Posterior vena cava (tissue), 2 donors: ENCODE data around the gene ATL1. TPM values are rescaled to one million over a fixed set of nuclear protein-coding genes. Genes with fewer than 3 reads are reported as not detected.

Experiments used
- DNase-seq: peaks from one replicate; pipeline ENCODE4 v3.0.0-alpha.2; 2020; ENCODE audit warnings: low spot score
- intact Hi-C, 2 donors: fragments of 100-400 bp; cut with DNase I; formaldehyde crosslinking; loops; one replicate each; pipeline versions ENCODE4 v1.14.1 to v1.14.2; 2022 to 2023
- long read RNA-seq, 2 donors: library from polyadenylated mRNA; unstranded; transcript quantifications; one replicate each; pipeline ENCODE4 v2.0.0, GENCODE V29; 2020 to 2021
- total RNA-seq, 2 donors: library from RNA; stranded (reverse); fragmentation: NEBNext Ultra II Directional; extraction: Animal tissue kit (Norgen Biotek cat#: 25700); gene quantifications; one replicate each; pipeline ENCODE4 v1.2.1, GENCODE V29; 2021
- donor health status: DM: yes; HTN: yes; CAD: no.
- donor health status: DM: yes; HTN: yes; CAD: no.

ATL1 gene
- total RNA-seq: 10 to 100 TPM; 13.3 to 16.0 TPM
- long read RNA-seq, donor 1, partial matches to known transcripts: 1 of 2 reads
- long read RNA-seq, donor 1, other reads (novel, unspliced or antisense): 1 of 2 reads
- long read RNA-seq, donor 2, partial matches to known transcripts: 24 of 28 reads
- long read RNA-seq, donor 2, other reads (novel, unspliced or antisense): 4 of 28 reads

DNA sequence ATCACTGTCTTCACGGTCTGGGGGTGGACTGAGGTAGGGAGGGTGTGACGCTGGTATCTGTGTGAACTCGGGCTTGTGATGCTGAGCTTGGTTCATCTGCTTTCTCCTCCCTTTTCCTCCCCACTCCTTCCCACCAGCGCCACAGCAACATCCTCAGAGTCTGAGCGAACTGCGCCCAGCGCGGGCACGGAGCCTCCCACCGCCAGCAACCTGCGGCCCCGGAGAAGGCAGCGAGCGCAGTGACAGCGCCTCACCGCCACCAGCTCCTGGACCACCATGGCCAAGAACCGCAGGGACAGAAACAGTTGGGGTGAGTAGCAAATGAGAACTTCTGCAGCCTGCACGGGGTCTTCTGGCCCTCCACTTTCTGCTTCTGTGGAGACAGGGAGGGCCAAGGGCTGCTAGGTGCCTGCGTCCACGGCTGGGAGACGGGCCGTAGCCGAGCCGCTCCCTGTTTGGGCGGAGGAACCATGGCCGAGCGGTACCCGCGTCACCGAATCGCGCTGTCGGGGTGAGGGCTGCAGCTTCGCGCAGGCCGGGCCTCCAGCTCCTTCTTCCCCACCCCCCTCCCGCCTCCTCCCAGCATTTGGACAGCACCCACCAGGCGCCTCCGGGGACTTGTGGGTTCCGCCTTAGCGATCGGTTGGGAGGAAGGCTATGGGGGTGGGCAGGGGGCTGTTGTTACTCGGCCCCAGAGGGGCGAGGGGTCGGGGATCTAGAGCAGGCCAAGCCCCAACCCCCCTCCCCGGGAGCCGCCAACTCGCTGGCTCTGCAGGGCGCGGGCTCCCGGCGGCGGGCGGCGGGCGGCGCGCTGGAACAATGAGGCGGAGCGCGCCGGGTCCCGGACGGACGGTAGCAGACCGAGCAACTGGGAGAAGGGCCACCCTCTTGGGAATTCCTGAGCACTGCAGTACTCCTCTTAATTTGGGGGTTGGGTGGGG lies at the start of gene ATL1:
Gene ATL1, plus strand, starts transcription at position 156 of the 941 bp plus-strand sequence. Its CDS starts 121 bp downstream, at position 277.
- intact Hi-C loops: no loop called here
- peak; percentile 94 for DNase-seq

DNA sequence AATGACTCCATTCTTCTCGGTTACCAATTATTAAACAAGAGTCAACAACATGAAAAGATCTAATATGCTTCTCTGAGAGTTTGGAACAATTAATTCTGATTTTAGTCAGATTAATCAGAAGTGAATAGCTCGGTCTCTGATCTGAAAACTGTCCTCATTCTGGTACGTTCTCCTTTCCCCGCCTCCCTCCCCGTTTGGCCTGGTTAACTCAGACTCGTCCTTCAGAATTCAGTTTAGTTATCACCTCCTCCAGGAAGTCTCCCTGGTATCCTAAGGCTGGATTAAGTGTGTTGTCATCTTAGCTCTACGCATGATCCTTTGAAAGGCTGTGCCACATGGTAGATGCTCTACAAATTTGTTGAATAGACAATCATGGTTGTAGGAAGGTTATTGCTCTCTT lies 49.8 kb upstream of the ATL1 start:
- intact Hi-C loops: no loop called here

DNA sequence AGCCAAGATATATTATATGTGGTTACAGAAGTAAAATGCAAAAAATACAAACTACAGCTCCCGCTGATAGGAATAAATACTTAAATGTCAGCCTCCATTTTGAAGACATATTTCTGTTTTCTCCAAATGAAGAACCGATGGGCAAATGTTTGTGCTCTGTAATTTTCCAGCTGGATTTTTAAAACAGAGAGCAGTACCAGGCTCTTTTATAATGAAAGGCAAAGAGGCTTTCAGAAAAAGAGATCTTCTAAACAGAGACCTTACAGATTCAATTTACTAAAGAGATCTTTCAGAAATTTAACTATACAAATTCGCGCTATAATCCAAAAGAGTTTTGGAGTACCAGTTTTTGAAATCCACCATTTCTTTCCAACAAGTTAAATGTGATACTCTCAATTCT lies 47.5 kb upstream of the ATL1 start:
- intact Hi-C loops: no loop called here
- DNase-seq: no peak

More for the DNA sequence above, 49.8 kb upstream of the ATL1 start:
- DNase-seq: no peak

DNA sequence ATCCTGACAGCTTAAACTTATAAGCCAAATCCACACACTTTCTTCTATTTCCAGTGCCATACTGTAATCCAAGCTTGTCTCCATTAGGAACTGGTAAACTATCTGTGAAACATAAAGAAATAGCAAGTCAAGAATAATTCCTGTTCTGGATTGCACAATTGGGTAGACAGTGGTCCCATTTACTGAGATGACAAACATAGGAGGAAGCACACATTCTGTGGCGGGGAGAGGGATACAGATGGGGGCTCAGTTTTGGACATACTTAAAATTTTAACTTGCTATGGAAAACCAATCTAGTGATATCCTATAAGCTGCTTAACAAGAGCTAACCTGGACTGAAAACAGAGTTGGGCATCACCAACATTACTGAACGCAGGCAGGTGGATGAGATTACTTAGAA lies 43.9 kb upstream of the ATL1 start:
- DNase-seq: no peak
- intact Hi-C loops: no loop called here

DNA sequence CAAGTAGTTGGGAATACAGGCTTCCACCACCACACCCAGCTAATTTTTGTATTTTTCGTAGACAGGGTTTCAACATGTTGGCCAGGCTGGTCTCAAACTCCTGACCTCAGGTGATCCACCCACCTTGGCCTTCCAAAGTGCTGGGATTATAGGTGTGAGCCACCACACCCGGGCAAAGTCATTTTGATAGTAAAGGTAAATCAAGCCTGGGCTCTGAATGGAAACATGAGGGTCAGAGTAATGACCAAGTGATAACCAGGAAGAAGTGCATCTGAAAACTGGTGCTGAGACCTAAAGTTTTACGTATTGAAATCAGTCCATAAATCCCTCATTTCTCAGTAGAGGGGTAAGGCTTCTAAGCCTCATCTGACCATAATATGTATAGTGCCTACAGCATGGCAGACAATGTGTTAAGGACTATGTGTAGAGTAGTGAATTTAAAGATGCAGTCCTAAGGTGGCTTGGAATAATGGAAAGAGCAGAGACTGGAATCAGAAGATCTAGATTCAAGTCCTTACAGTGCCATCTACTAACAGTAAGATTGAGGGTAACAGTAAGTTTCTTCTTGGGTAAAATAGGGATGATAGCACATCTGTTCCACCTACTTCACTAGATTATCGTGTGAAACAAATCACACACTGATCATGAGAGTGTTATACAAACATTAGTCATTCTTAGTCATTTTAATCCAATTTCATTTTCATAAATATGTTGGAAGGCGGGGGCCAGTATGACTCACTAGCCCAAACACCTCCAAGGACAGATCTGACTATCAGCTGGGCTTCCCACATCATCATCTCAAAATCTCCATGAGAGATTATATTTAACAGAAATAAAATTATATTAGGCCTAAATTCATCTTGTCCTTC lies 38.8 kb upstream of the ATL1 start:
- no peak for DNase-seq
- intact Hi-C loops: no loop called here

DNA sequence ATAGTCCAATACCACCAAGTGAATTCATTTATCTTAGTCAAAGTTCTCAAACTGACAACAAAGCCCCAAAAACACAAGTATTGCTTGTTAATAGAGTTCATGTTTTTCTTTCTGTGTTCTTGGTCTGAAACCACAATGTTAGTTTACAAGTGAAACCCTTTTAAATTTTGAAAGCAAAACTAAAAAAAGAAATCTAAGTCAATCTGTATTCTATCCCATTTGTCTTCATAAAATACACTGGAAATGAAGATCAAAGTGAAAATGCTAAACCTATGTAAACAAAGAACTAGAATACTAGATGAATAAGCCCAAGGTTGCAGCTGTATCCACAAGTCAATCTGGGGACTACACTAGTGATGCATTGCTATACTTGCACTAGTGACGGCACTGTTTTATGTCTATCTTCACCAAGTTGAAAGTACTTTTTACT lies 38.0 kb upstream of the ATL1 start:
- no peak for DNase-seq
- intact Hi-C loops: no loop called here

DNA sequence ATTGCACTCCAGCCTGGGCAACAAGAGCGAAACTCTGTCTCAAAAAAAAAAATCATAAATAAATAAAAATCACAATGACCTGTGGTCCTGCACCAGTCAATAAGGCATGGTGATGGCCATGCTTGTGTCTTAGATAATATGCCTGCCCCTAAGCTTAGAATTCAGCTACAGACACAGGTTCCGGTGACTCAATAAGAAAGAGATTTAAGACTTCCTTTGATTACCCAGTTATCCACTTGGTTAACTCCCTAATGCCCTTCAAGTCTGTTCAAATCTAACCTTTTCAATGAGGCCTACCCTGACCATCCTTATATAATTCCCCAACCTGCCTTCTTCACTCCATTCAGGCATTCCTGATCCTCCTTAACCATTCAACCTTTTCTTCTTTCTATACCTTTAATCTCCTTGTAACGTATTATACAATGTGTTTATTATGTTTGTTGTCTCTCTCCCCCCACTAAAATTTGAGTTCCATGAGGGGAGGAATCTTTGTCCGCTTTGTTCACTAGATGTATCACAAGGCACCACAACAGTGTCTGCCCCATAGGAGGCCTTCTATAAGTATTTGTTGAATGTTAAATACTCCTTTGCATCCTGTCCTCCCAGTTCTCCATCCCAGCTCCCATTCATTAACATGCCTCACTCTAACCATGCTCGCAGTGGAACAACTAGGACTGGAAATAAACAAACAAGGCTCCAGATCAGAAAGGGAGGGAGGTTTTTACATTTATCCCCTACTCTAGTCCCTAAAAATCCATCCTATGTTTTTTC lies 36.5 kb upstream of the ATL1 start:
- no peak for DNase-seq
- intact Hi-C loops: no loop called here

DNA sequence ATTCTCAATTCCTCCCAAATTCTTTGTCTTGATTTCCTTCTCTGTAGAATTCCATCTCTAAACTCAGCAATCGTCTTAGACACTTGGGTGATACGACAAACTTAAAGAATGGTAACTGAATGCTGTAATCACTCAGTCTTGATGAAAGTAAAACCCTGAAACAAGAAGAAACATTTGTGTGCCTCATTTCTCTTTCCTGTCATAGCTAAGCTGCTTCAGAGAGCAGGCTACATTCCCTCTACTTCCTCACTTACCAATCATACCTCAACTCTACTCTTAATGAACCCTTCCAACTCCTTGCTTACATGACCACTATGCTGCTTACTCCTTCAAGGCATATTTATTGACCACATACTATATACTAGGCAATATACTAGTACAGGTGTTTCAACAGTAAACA lies 35.9 kb upstream of the ATL1 start:
- DNase-seq: no peak
- intact Hi-C loops: no loop called here

DNA sequence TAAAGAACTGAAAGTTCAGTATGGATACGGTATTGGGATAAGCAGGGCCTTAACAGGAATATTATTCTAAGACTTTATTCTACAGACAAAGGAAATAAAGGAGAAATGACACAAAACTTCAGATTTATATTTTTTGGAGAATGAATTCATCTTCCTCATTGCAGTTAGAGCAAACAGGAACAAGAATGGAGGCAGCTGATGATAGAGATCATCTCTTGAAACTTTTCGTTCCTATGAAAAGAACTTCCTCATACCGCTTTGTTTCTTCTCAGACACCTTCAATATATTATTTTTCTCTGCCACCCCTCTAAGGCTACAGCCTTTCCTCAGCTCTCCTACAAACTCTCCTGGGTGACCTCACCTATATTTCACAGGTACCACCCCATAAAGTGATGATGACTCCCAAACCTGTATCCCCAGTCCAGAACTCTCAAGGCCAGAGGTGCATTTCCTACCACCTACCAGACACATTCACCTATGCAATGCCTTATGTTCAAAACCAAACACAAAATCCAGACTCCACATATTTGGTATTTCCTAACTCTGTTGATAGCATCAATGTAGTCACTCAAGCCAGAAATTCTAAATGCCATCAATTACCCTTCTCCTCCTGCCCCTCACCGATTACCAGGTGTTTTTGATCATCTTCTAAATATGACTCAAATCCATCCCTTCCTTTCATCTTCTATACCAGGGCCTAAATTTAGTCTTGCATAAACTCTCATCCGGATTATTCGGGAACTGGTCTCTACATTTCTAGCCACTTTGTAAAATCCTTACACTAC lies 35.0 kb upstream of the ATL1 start:
- DNase-seq: no peak
- intact Hi-C loops: no loop called here

DNA sequence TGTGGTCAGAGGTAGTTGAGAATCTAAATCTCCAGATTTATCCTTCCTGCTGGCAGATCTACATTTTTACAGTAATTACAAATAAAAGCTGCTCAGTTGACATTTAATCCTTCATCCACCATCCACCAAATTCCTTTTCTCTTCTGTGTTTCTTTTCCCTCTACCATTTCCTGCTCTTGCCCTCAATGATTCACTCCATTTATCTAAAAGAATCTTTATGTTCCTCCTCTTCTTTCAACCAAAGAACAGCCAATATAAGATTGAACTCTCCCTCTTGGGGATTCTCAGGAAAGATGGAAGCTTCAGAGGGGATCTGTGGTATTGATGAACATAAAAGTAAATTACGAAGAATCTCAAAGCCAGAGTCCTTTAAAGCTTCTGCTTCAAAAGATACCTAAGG lies 31.9 kb upstream of the ATL1 start:
- DNase-seq: no peak
- intact Hi-C loops: no loop called here

DNA sequence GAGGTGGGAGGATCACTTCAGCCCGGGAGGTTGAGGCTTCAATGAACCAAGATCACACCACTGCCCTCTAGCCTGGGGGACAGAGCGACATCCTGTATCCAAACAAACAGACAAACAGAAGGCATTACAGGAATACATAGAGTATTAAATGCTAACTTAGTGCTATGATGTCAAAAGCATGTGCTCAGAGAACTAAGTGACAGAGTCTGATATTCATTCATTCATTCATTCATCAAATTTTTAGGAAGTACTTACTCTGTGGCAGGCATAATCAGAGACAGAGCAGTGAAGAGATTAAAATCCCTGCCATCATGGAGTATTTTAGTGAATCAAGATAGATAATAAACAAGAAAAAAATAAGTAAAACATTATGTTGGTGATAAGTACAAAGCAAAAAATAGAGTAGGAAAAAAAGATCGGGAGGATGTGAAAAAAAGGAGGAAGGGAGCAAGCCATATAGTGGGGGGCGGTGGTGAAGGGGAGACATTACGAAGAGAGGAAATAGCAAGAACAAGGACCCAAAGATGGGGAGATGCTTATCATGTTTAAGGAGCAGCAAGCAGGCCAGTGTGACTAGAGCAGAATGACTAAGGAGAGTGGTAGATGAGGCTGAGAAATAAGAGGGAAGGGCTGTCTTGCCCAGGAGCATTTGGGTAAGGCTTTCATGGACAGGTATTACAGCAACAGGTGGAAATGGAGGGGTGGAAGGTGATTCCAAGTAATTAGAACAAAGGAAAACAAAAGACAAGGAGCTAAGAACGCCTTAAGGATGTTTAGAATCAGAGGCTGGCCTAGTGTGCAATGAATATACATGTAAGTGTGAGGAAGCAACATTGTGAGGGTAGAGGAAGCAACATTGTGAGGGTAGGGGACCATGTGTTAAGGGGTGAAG lies 30.4 kb upstream of the ATL1 start:
- no peak for DNase-seq
- intact Hi-C loops: loop anchor here (5.0 kb wide), 2 partner anchors 207 to 212 kb away; no protein-coding TSS in a partner anchor

DNA sequence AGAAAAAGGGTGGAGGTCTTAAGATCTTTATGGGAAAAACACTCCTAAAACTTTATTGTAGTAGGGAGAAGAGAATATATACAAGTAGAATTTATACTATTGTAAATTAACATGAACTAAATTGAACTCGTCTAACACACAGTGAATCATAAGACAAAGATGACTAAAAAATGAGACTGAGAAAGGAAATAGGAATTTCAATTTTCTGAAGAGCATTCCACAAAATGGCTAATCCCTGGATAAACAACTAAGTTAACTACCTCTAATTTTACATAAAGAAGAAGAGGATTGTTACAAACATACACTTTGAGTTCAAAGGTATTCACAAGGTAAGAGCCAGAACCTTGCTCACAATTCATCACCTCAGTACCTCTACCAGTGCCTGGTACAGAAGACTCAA lies 29.6 kb upstream of the ATL1 start:
- intact Hi-C loops: loop anchor here (5.0 kb wide), 2 partner anchors 208 to 213 kb away; no protein-coding TSS in a partner anchor
- DNase-seq: no peak

DNA sequence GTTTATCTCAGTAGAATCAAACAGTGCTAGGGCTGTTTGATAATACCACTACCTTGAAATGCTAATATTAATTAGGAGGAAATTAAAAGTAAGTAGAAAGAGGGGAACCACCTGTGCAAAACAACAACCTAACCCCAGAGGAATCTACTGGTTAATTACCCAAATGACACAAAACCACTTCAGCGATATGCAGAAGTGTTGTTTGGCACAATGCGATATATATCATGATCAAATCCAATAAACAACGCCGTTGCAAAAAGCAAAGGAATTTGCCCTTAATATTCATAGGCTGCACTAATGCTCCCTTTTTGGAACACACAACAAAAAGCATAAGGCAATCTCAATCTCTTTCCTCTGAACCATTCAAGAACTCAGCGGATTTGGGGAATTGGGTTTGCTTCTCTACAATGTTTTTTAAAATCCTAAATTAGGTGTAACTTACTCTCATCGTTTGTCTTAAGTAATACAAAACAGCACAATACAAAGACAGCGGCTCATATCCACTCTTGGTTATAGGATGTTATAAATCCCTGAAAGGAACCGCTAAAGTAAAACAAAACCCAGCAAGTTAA lies 29.1 kb upstream of the ATL1 start:
- DNase-seq: no peak
- intact Hi-C loops: loop anchor here (5.0 kb wide), 2 partner anchors 209 to 214 kb away; no protein-coding TSS in a partner anchor

DNA sequence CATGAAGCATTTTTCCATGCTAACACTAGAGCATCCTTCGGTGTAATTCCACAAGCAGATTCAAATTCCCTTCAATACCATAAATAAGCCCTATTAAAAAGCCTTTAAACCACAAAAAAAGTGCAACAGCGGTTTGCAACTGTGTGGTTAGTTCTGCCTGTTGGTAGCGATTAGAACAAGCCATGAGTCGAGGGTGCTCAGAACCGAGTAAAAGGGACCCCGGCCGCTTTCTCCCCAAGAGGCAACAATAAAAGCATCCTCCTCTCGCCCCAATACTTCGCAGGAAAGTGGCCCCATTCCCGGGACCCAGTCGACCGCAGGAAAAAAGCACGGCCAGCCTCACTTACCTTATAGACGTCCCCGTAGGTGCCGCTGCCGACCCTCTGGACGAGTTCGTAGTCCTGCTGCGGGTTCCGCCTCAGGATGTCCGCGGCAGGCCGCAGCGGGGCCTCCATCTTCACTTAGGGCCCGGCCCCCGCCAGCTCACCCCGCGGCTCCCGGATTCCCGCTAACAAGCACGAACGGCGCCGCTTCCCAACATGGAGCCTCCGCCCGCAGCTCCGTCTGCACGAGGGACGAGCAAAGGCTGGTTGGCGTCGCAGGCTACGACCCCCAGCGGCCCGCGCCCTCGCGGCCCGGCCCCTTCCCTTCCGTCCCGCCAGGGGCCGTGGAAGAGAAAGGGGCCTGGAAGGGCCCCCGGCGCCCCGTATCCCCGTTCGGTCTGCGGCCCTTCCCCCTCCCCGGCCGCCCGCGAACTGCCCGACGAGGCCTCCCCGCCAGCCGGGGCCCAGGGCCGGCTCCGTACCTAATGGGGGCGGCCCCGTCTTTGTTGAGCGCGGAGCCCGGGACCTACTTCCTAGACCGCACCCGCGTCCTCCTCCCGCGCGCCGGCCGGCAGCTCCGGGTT lies 28.1 kb upstream of the ATL1 start:
- intact Hi-C loops: loop anchor here (5.0 kb wide), 2 partner anchors 210 to 215 kb away; no protein-coding TSS in a partner anchor
- DNase-seq: peak; percentile 88

DNA sequence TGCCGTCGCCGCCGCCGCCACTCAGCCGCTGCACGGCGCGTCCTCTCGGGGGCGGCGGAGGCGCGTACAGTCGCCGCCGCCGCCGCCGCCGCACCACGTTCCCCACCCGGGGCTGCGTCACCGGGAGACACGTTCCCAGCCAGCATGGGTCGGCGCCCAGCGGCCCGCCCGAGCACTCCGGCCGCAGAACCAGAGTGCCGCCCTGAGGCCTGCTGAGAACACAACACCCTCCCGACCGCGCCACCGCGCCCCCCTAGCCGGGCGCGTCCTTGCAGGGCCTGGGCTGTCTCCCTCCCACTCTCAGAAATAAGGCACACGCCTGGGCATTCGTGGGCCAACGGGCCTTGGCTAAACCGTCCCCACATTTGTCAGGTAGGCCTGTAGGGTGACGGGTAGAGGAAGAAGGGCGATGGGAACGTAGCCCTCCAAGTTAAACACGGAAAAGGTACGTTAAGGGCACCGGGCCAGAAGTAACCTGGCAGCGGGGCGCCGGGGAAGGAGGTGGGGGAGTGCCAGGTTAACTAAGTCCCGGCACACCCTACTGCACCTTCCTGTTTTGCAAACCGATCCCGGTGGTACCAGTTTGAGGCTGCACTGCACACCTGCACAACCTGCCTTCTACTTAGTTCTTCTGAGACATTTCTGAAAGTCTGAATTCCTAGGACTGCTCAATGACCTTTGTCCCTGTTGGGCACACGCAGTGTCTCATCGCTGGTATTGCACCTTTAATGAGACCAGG lies 27.3 kb upstream of the ATL1 start, which contains the start of gene MAP4K5:
Gene MAP4K5, minus strand, starts transcription at position 68 of the 739 bp plus-strand sequence. CDS start 520 bp downstream, outside the sequence.
- DNase-seq: peak; percentile 97
- intact Hi-C loops: loop anchor here (5.0 kb wide), 2 partner anchors 210 to 215 kb away; no protein-coding TSS in a partner anchor
